ENCODE measurements around the gene DGCR8.

The DGCR8 gene

DNA sequence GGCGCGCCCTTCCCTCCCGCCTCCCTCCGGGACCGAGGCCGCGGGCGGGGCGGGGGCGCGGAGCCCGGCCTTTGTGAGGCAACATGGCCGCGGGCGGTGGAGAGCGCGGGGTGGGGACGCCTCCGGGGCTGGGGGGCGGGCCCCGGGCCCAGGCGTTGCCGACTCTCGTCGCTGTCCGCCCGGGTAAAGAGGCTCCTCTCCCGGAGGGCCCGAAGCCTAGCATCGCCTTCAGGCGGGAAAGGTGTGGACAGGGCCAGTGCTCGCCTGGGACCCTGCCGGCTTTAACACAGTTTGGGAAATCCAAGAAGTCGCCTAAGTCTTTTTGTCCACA lies 369 bp downstream of the DGCR8 start:
- H3K4me2 ChIP-seq (ENCODE audit: low read length): peak overlapping the region; percentile 82
- peaks cover 52% of the 10 kb centered on the region for H3K79me2 ChIP-seq (ENCODE audit: low read length)
- peak overlapping the region; percentile 95 for H3K4me3 ChIP-seq (ENCODE audit: low read length)
- H3K9ac ChIP-seq (ENCODE audit: low read length): peak overlapping the region; percentile 86
- H4K20me1 ChIP-seq (ENCODE audit: insufficient read depth, low read length): peaks cover 26% of the 10 kb centered on the region
- H2AFZ ChIP-seq (ENCODE audit: low read depth, low read length): no peak overlapping the region; the same call in 1 of the 2 replicates
- H3K4me1 ChIP-seq (ENCODE audit: low read length): peaks cover 8% of the 10 kb centered on the region
- peaks cover 4% of the 10 kb centered on the region for H3K36me3 ChIP-seq (replicated peaks; ENCODE audit: low read depth, low read length)
- TF ChIP-seq EZH2phosphoT487 (IDR thresholded peaks at IDR 0.05; ENCODE audit: low read depth): no peak
- TF ChIP-seq, protein P1, sequence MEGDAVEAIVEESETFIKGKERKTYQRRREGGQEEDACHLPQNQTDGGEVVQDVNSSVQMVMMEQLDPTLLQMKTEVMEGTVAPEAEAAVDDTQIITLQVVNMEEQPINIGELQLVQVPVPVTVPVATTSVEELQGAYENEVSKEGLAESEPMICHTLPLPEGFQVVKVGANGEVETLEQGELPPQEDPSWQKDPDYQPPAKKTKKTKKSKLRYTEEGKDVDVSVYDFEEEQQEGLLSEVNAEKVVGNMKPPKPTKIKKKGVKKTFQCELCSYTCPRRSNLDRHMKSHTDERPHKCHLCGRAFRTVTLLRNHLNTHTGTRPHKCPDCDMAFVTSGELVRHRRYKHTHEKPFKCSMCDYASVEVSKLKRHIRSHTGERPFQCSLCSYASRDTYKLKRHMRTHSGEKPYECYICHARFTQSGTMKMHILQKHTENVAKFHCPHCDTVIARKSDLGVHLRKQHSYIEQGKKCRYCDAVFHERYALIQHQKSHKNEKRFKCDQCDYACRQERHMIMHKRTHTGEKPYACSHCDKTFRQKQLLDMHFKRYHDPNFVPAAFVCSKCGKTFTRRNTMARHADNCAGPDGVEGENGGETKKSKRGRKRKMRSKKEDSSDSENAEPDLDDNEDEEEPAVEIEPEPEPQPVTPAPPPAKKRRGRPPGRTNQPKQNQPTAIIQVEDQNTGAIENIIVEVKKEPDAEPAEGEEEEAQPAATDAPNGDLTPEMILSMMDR (IDR thresholded peaks at IDR 0.05; ENCODE audit: low read depth, low read length): no peak
- no peaks in the 10 kb centered on the region for H3K27me3 ChIP-seq (ENCODE audit: low read depth, low read length)
- peak overlapping the region; percentile 32; the same call in 1 of the 2 replicates for H3K27ac ChIP-seq (ENCODE audit: low read length)
- H3K9me3 ChIP-seq (ENCODE audit: insufficient read depth, low read length): no peaks in the 10 kb centered on the region

DNA sequence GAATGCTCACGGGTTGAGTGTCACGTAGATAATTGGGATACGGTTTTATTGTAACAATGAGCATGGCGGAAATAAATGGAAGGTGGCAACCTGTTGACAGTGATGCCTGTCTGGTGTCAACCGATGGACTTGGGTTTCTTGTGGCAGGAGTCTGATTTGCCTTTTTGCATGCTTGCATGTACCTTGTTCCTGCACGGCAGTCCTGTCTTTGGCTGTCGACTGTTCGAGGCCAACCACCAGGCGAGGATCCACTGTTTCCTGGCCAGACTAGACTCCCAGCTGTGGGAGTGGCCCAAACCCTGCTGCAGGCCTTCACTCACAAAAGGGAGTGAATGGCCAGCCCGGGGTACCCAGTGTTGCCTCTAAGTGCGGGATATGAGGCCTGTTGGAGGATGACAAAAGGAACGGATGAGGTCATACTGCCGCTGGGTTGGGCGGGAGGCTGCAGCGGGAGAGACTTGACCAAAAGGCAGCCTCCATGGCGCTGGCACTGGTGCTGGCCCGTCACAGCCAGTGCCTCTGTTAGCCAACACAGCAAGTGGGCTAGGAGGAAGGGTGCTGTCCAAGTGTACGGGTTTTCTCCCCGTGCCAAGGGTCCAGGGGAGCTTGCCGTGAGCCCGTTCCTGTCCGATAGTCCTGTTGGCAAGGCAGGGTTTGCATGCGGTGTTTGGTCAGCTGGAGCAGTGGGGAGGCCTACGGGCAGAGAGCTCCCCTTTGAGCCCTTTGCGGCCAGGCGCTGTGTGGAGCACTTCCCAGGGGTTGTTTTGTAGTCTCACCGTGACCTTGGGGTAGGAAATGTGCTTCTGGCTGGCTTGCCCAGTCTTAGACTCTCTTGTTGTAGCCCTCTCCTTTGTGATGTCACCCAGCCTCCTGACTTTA lies 974 bp downstream of the DGCR8 start:
- H3K9me3 ChIP-seq (ENCODE audit: insufficient read depth, low read length): no peaks in the 10 kb centered on the region
- peaks cover 26% of the 10 kb centered on the region for H4K20me1 ChIP-seq (ENCODE audit: insufficient read depth, low read length)
- peak overlapping the region; percentile 82 for H3K4me2 ChIP-seq (ENCODE audit: low read length)
- H2AFZ ChIP-seq (ENCODE audit: low read depth, low read length): no peak overlapping the region; the same call in 1 of the 2 replicates
- peaks cover 58% of the 10 kb centered on the region for H3K79me2 ChIP-seq (ENCODE audit: low read length)
- peak overlapping the region; percentile 86 for H3K9ac ChIP-seq (ENCODE audit: low read length)
- peak overlapping the region; percentile 95 for H3K4me3 ChIP-seq (ENCODE audit: low read length)
- H3K4me1 ChIP-seq (ENCODE audit: low read length): peaks cover 8% of the 10 kb centered on the region
- no peaks in the 10 kb centered on the region for H3K27me3 ChIP-seq (ENCODE audit: low read depth, low read length)
- peak overlapping the region; percentile 32; the same call in 1 of the 2 replicates for H3K27ac ChIP-seq (ENCODE audit: low read length)
- peaks cover 5% of the 10 kb centered on the region for H3K36me3 ChIP-seq (replicated peaks; ENCODE audit: low read depth, low read length)
- no peak for TF ChIP-seq EZH2phosphoT487 (IDR thresholded peaks at IDR 0.05; ENCODE audit: low read depth)
- TF ChIP-seq, protein P1 (IDR thresholded peaks at IDR 0.05; ENCODE audit: low read depth, low read length): no peak

DNA sequence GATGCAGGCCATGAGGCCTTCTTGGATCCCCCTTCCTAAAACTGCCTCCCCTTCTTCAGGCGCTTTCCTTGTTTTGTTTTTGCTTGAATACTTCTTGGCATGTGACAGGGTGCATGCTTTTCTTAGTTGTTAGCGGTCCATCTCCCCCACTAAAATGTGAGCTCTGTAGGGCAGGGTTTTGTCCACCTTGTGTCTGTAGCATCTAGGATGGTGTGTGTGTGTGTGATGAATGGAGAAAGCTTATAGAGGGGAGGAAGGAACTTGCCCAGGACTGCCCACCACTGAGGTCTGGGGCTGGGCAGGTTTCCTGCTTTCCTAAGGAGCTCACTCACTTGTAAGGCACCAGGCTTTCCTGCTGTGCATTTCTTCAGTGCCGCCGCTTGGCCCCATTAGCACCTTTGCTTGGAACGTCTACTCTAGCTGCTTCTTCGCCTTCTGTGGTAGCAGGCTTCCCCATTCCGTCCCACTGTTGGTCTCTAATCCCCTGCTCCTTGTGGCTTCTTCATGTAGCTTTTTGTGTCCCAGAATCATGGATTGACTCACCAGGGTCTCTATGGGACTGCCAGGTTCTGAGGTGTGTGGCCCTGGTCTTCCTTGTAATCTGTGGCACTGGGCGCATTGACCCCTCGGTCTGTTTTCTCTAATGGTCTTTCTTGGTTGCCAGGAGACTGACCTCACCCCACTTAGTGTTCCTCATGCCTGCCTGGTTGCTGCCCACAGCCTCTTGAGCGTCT lies 3.3 kb downstream of the DGCR8 start:
- TF ChIP-seq EZH2phosphoT487 (IDR thresholded peaks at IDR 0.05; ENCODE audit: low read depth): no peak
- TF ChIP-seq, protein P1 (IDR thresholded peaks at IDR 0.05; ENCODE audit: low read depth, low read length): no peak
- H3K27me3 ChIP-seq (ENCODE audit: low read depth, low read length): no peaks in the 10 kb centered on the region
- no peak overlapping the region for H3K27ac ChIP-seq (ENCODE audit: low read length)
- H3K36me3 ChIP-seq (replicated peaks; ENCODE audit: low read depth, low read length): peaks cover 24% of the 10 kb centered on the region
- H2AFZ ChIP-seq (ENCODE audit: low read depth, low read length): no peak overlapping the region
- H3K4me1 ChIP-seq (ENCODE audit: low read length): peaks cover 8% of the 10 kb centered on the region
- no peak overlapping the region for H3K9ac ChIP-seq (ENCODE audit: low read length)
- H4K20me1 ChIP-seq (ENCODE audit: insufficient read depth, low read length): peaks cover 26% of the 10 kb centered on the region
- no peaks in the 10 kb centered on the region for H3K9me3 ChIP-seq (ENCODE audit: insufficient read depth, low read length)
- peaks cover 60% of the 10 kb centered on the region for H3K79me2 ChIP-seq (ENCODE audit: low read length)
- no peak overlapping the region for H3K4me2 ChIP-seq (ENCODE audit: low read length)
- H3K4me3 ChIP-seq (ENCODE audit: low read length): no peak overlapping the region

All from OCI-LY3 (cell line).